Osteocyte (in vitro differentiated cells): ENCODE results near the gene E2F3. TPM values are rescaled to one million over a fixed set of nuclear protein-coding genes. Genes with fewer than 3 reads are reported as not detected.

Experiments used
- DNase-seq: peaks from one replicate; pipeline ENCODE4 v3.0.0; 2021; ENCODE audit warnings: mixed read lengths; ENCODE audit not compliant: unreplicated experiment; ENCODE audit errors: extremely low spot score
- H3K27ac Mint-ChIP-seq: one replicate; pipeline ENCODE4 v1.8.0; 2021; ENCODE audit warnings: mild to moderate bottlenecking, mixed read lengths; ENCODE audit not compliant: unreplicated experiment
- H3K27me3 Mint-ChIP-seq: one replicate; pipeline ENCODE4 v1.8.0; 2021; ENCODE audit warnings: mixed read lengths; ENCODE audit not compliant: unreplicated experiment
- H3K36me3 Mint-ChIP-seq: one replicate; pipeline ENCODE4 v1.8.0; 2021; ENCODE audit warnings: mixed read lengths; ENCODE audit not compliant: unreplicated experiment
- H3K4me1 Mint-ChIP-seq: one replicate; pipeline ENCODE4 v1.8.0; 2021; ENCODE audit warnings: mixed read lengths; ENCODE audit not compliant: unreplicated experiment
- H3K4me3 Mint-ChIP-seq: one replicate; pipeline ENCODE4 v1.8.0; 2021; ENCODE audit warnings: mild to moderate bottlenecking, moderate library complexity, mixed read lengths; ENCODE audit not compliant: unreplicated experiment
- H3K9me3 Mint-ChIP-seq: one replicate; pipeline ENCODE4 v1.8.0; 2021; ENCODE audit warnings: mixed read lengths; ENCODE audit not compliant: unreplicated experiment
- CTCF ChIP-seq: fragments of 200-600 bp; sonication (generic); IDR thresholded peaks from 2 replicates; pipeline ENCODE4 v1.5.0; 2021; ENCODE audit warnings: antibody characterized with exemption, mild to moderate bottlenecking, moderate library complexity
- total RNA-seq: library from RNA; stranded (reverse); gene quantifications from 2 replicates; pipeline ENCODE4 v1.2.1, GENCODE V29; 2021

Gene E2F3
- total RNA-seq, 1 donor from 2014 or later: 12.0 TPM

GRCh38 chr6:20448828-20449227, 47.1 kb downstream of the E2F3 start:
- DNase-seq: no peak
- Mint-ChIP-seq H3K36me3 (peaks cover 5% of the 10 kb centered on the region), H3K4me3 (no peak overlapping the region), H3K27me3 (no peaks in the 10 kb centered on the region), H3K4me1 (peaks cover 19% of the 10 kb centered on the region), H3K9me3 (peaks cover 8% of the 10 kb centered on the region), H3K27ac (no peak overlapping the region)
- no peak for TF ChIP-seq CTCF

GRCh38 chr6:20454204-20454824, 52.6 kb downstream of the E2F3 start:
- TF ChIP-seq CTCF: no peak
- Mint-ChIP-seq H3K27me3 (no peaks in the 10 kb centered on the region), H3K36me3 (peaks cover 9% of the 10 kb centered on the region), H3K4me1 (peaks cover 19% of the 10 kb centered on the region), H3K4me3 (no peak overlapping the region), H3K9me3 (peaks cover 8% of the 10 kb centered on the region), H3K27ac (no peak overlapping the region)
- no peak for DNase-seq

- DNase-seq: no peak
- peaks cover 7% of the 10 kb centered on the region for H3K9me3 Mint-ChIP-seq
- H3K27me3 Mint-ChIP-seq: no peaks in the 10 kb centered on the region
- peaks cover 9% of the 10 kb centered on the region for H3K36me3 Mint-ChIP-seq
- H3K4me1 Mint-ChIP-seq: peaks cover 19% of the 10 kb centered on the region
- H3K27ac Mint-ChIP-seq: peak overlapping the region; percentile 76
- TF ChIP-seq CTCF: no peak
- no peak overlapping the region for H3K4me3 Mint-ChIP-seq
These were observed 53.7 kb downstream of the E2F3 start for GRCh38 chr6:20455251-20455940.

- TF ChIP-seq CTCF: no peak
- Mint-ChIP-seq H3K4me1 (peaks cover 15% of the 10 kb centered on the region), H3K27ac (no peak overlapping the region), H3K9me3 (peaks cover under 1% of the 10 kb centered on the region), H3K27me3 (no peaks in the 10 kb centered on the region), H3K36me3 (peaks cover 6% of the 10 kb centered on the region), H3K4me3 (no peak overlapping the region)
- no peak for DNase-seq
These were observed 56.6 kb downstream of the E2F3 start for GRCh38 chr6:20458027-20458894.

- H3K4me1 Mint-ChIP-seq: peaks cover 14% of the 10 kb centered on the region
- H3K27ac Mint-ChIP-seq: no peak overlapping the region
- H3K4me3 Mint-ChIP-seq: no peak overlapping the region
- peaks cover 11% of the 10 kb centered on the region for H3K36me3 Mint-ChIP-seq
- no peak for DNase-seq
- no peak for TF ChIP-seq CTCF
- peaks cover 5% of the 10 kb centered on the region for H3K9me3 Mint-ChIP-seq
- H3K27me3 Mint-ChIP-seq: no peaks in the 10 kb centered on the region
These were observed 58.0 kb downstream of the E2F3 start for GRCh38 chr6:20459682-20460081.
